A673 (cell line): ENCODE data around the gene MED10. TPM values are rescaled to one million over a fixed set of nuclear protein-coding genes. Genes with fewer than 3 reads are reported as not detected.

ENCODE experiments used
- BruUV-seq: library from RNA; stranded (reverse); fragments of 400-500 nt; replicated peaks from 2 replicates; lab custom pipeline; 2021; lab: Mats Ljungman, UMichigan
- CTCF ChIA-PET: fragments of 300-600 bp; sonication (Branson Sonifier 250); formaldehyde crosslinking; loops from one replicate; lab custom pipeline; 2022; ENCODE audit warnings: antibody characterized with exemption; lab: Charles Lee
- POLR2A ChIA-PET: fragments of 300-600 bp; sonication (Branson Sonifier 250); formaldehyde crosslinking; loops from one replicate; lab custom pipeline; 2022; ENCODE audit warnings: antibody characterized with exemption; ENCODE audit not compliant: low non-redundant PET; lab: Charles Lee
- DNase-seq: peaks from one replicate; pipeline ENCODE4 v3.0.0-alpha.2; 2015; ENCODE audit warnings: low spot score
- H3K27ac ChIP-seq: fragments of 200-600 bp; sonication (generic); 2 replicates; pipeline ENCODE4 v1.5.1; 2016; ENCODE audit warnings: mixed run types, low read depth, mild to moderate bottlenecking, mixed read lengths, antibody characterized with exemption, low read length; ENCODE audit not compliant: poor library complexity, severe bottlenecking
- H3K27me3 ChIP-seq: fragments of 200-600 bp; sonication (generic); replicated peaks from 2 replicates; pipeline ENCODE4 v1.6.1; 2017; ENCODE audit warnings: mixed run types, low read depth, mild to moderate bottlenecking, mixed read lengths, antibody characterized with exemption, low read length; ENCODE audit not compliant: insufficient read depth, poor library complexity
- H3K36me3 ChIP-seq: fragments of 200-600 bp; sonication (generic); 2 replicates; pipeline ENCODE4 v1.6.1; 2016; ENCODE audit warnings: mixed run types, mild to moderate bottlenecking, mixed read lengths, antibody characterized with exemption, low read length; ENCODE audit not compliant: insufficient read depth, poor library complexity, severe bottlenecking
- H3K4me1 ChIP-seq: fragments of 200-600 bp; sonication (generic); 2 replicates; pipeline ENCODE4 v1.6.1; 2017; ENCODE audit warnings: mixed run types, mild to moderate bottlenecking, mixed read lengths, antibody characterized with exemption, low read length; ENCODE audit not compliant: insufficient read depth, poor library complexity, severe bottlenecking
- H3K4me3 ChIP-seq: fragments of 200-600 bp; sonication (generic); 2 replicates; pipeline ENCODE4 v1.5.1; 2016; ENCODE audit warnings: low read depth, mixed run types, mild to moderate bottlenecking, mixed read lengths, low read length; ENCODE audit not compliant: poor library complexity, severe bottlenecking
- H3K9me3 ChIP-seq: fragments of 200-600 bp; sonication (generic); 2 replicates; pipeline ENCODE4 v1.6.1; 2016; ENCODE audit warnings: mixed run types, low read depth, mild to moderate bottlenecking, mixed read lengths, antibody characterized with exemption, low read length; ENCODE audit not compliant: poor library complexity, severe bottlenecking
- CTCF ChIP-seq: fragments of 300-800, 200-600 bp; sonication (generic); conservative IDR thresholded peaks from 2 replicates; pipeline ENCODE4 v1.5.1; 2017; ENCODE audit warnings: low read depth, mild to moderate bottlenecking, antibody characterized with exemption, low read length, moderate library complexity, mixed read lengths
- EZH2 ChIP-seq: fragments of 200-600 bp; sonication (generic); IDR thresholded peaks from 2 replicates; pipeline ENCODE4 v1.6.1; 2017; ENCODE audit warnings: borderline replicate concordance, low read depth, mild to moderate bottlenecking, mixed read lengths, antibody characterized with exemption, low read length; ENCODE audit not compliant: poor library complexity, severe bottlenecking
- intact Hi-C: fragments of 100-400 bp; cut with micrococcal nuclease; formaldehyde crosslinking; loops from one replicate; pipeline ENCODE4 v1.10.0; 2022; ENCODE audit not compliant: unreplicated experiment
- total RNA-seq: library from RNA; stranded (reverse); gene quantifications from 2 replicates; pipeline ENCODE4 v1.2.3, GENCODE V29; 2021

Gene MED10
- total RNA-seq, 1 experiment from 2014 or later, result 59.9 TPM

- BruUV-seq, result no TSS peak
- Histone ChIP-seq H3K27me3 (peaks cover 14% of the 10 kb centered on the region), H3K4me1 (no peaks in the 10 kb centered on the region), H3K36me3 (no peaks in the 10 kb centered on the region), H3K4me3 (no peak overlapping the region), H3K9me3 (no peaks in the 10 kb centered on the region), H3K27ac (no peak overlapping the region)
- CTCF ChIA-PET, result no interaction called here
- POLR2A ChIA-PET, result no interaction called here
- no peak for DNase-seq
- intact Hi-C loops, result no loop called here
- TF ChIP-seq CTCF, result no peak
- no peak for TF ChIP-seq EZH2
Measured at GRCh38 chr5:6404129-6404528, 25.8 kb upstream of the MED10 start.

GRCh38 chr5:6403416-6403815 lies 25.1 kb upstream of the MED10 start:
- H3K9me3 ChIP-seq, result no peaks in the 10 kb centered on the region
- CTCF ChIA-PET, result no interaction called here
- H3K36me3 ChIP-seq, result no peaks in the 10 kb centered on the region
- intact Hi-C loops, result no loop called here
- H3K27me3 ChIP-seq, result peaks cover 14% of the 10 kb centered on the region
- H3K4me1 ChIP-seq, result no peaks in the 10 kb centered on the region
- DNase-seq, result no peak
- no peak overlapping the region for H3K4me3 ChIP-seq
- TF ChIP-seq CTCF, result no peak
- TF ChIP-seq EZH2, result no peak
- no peak overlapping the region for H3K27ac ChIP-seq
- POLR2A ChIA-PET, result no interaction called here
- BruUV-seq, result no TSS peak

GRCh38 chr5:6402939-6403338 lies 24.6 kb upstream of the MED10 start:
- Histone ChIP-seq H3K4me1 (no peaks in the 10 kb centered on the region), H3K4me3 (no peak overlapping the region), H3K9me3 (no peaks in the 10 kb centered on the region), H3K27ac (no peak overlapping the region), H3K27me3 (peaks cover 14% of the 10 kb centered on the region), H3K36me3 (no peaks in the 10 kb centered on the region)
- BruUV-seq, result no TSS peak
- POLR2A ChIA-PET, result no interaction called here
- intact Hi-C loops, result no loop called here
- CTCF ChIA-PET, result interaction anchor here (0.5 kb wide), 1 partner anchor 35 kb away, joined by 3 read pairs; no protein-coding TSS in a partner anchor
- no peak for TF ChIP-seq EZH2
- TF ChIP-seq CTCF, result no peak
- DNase-seq, result no peak
